Natural killer cell (primary cell): ENCODE results near the gene NCCRP1. TPM values are rescaled to one million over a fixed set of nuclear protein-coding genes. Genes with fewer than 3 reads are reported as not detected.
"Not testable (repeated sequence)": the region's sequence is repeated elsewhere in the genome, so short reads cannot be mapped to it uniquely, and the experiment has no call there.

ENCODE experiments used
- ATAC-seq, 3 donors: fragments of 150-1000 bp in 2 of 3; fragments of 200-7000 bp in 1 of 3; cut with Tn5 transposase; 1 replicate in 1 of 3; 2 replicates in 2 of 3; pipeline ENCODE4 v1.10.0; 2021; ENCODE audit warnings: mild to moderate bottlenecking in 2 of 3, moderate library complexity in 2 of 3
- DNase-seq, 2 donors: peaks; one replicate each; pipeline versions ENCODE4 v3.0.0 to v3.0.0-alpha.2; 2013 to 2021; ENCODE audit warnings: mixed read lengths in 1 of 2
- H3K27ac ChIP-seq: one replicate; pipeline ENCODE4 v1.5.1; 2013; ENCODE audit warnings: mild to moderate bottlenecking, low read length
- H3K27me3 ChIP-seq: one replicate; pipeline ENCODE4 v1.6.1; 2013; ENCODE audit warnings: low read length; ENCODE audit not compliant: control insufficient read depth, insufficient read depth
- H3K36me3 ChIP-seq: one replicate; pipeline ENCODE4 v1.6.1; 2013; ENCODE audit warnings: low read length; ENCODE audit not compliant: control insufficient read depth, insufficient read depth
- H3K4me1 ChIP-seq: one replicate; pipeline ENCODE4 v1.6.1; 2013; ENCODE audit warnings: low read length; ENCODE audit not compliant: control insufficient read depth, insufficient read depth
- H3K4me3 ChIP-seq: one replicate; pipeline ENCODE4 v1.5.1; 2013; ENCODE audit warnings: low read length
- H3K9me3 ChIP-seq: one replicate; pipeline ENCODE4 v1.6.1; 2013; ENCODE audit warnings: low read length; ENCODE audit not compliant: control insufficient read depth, insufficient read depth
- H3K27ac Mint-ChIP-seq, 2 donors: one replicate each; pipeline ENCODE4 v1.8.0; 2022; ENCODE audit warnings: mild to moderate bottlenecking in 2 of 2, mixed read lengths in 2 of 2, moderate library complexity in 1 of 2
- H3K27me3 Mint-ChIP-seq, 2 donors: one replicate each; pipeline ENCODE4 v1.8.0; 2022; ENCODE audit warnings: low read depth in 2 of 2, mixed read lengths in 2 of 2
- H3K36me3 Mint-ChIP-seq: one replicate; pipeline ENCODE4 v1.8.0; 2022; ENCODE audit warnings: mixed read lengths
- H3K4me1 Mint-ChIP-seq, 2 donors: one replicate each; pipeline ENCODE4 v1.8.0; 2022; ENCODE audit warnings: mixed read lengths in 2 of 2
- H3K4me3 Mint-ChIP-seq: one replicate; pipeline ENCODE4 v1.8.0; 2022; ENCODE audit warnings: mild to moderate bottlenecking, moderate library complexity, mixed read lengths
- H3K9me3 Mint-ChIP-seq, 2 donors: one replicate each; pipeline ENCODE4 v1.8.0; 2022; ENCODE audit warnings: mixed read lengths in 2 of 2
- CTCF ChIP-seq: fragments of 200-600 bp; IDR thresholded peaks from one replicate; pipeline ENCODE4 v1.8.0; 2022; ENCODE audit warnings: antibody characterized with exemption
- WGBS: methylation state at CpG from one replicate; pipeline ENCODE4 v1.1.7; 2013; ENCODE audit warnings: missing lambda C conversion rate; ENCODE audit not compliant: insufficient coverage; 5-methylcytosine and 5-hydroxymethylcytosine counted together
- intact Hi-C: fragments of 100-400 bp; cut with micrococcal nuclease; formaldehyde crosslinking; loops from one replicate; pipeline ENCODE4 v1.14.2; 2022
- total RNA-seq, 4 donors: library from RNA; stranded (reverse); fragments of 120-200 nt in 1 of 4; gene quantifications; one replicate each; pipeline versions ENCODE4 v1.2.3 to v1.2.4, GENCODE V29; 2013 to 2022

The NCCRP1 gene
- total RNA-seq, 3 donors from 2014 or later (not counting 1 experiment from before 2014, with no cell fraction given) = not detected

- DNase-seq (no peak), ATAC-seq (no peak)
- no peak for TF ChIP-seq CTCF
- no peaks in the 10 kb centered on the region for H3K9me3 ChIP-seq
- no peaks in the 10 kb centered on the region for H3K36me3 Mint-ChIP-seq
- 92% methylated on average over 7 of the region's 7 CpGs for WGBS
- H3K4me1 ChIP-seq = peaks cover 28% of the 10 kb centered on the region
- no peak overlapping the region for H3K27ac Mint-ChIP-seq
- H3K27ac ChIP-seq = no peak overlapping the region
- peaks cover 19 to 30% of the 10 kb centered on the region in 2 donors for H3K4me1 Mint-ChIP-seq
- H3K36me3 ChIP-seq = no peaks in the 10 kb centered on the region
- H3K4me3 ChIP-seq = no peak overlapping the region
- no peaks in the 10 kb centered on the region for H3K27me3 ChIP-seq
- H3K27me3 Mint-ChIP-seq = no peaks in the 10 kb centered on the region
- H3K9me3 Mint-ChIP-seq = no peaks in the 10 kb centered on the region
- intact Hi-C loops = no loop called here
- H3K4me3 Mint-ChIP-seq = no peak overlapping the region
Measured at GRCh38 chr19:39240421-39240820, 43.7 kb downstream of the NCCRP1 start.

- not testable (repeated sequence) for H3K9me3 Mint-ChIP-seq, H3K4me1 Mint-ChIP-seq
Measured at GRCh38 chr19:39243741-39244140, 47.0 kb downstream of the NCCRP1 start.

GRCh38 chr19:39244410-39245100, 47.8 kb downstream of the NCCRP1 start, which contains the start of gene IFNL3:
Gene IFNL3, minus strand, starts transcription at chr19:39245006. Its CDS starts 39 bp downstream, at chr19:39244967.
- H3K36me3 Mint-ChIP-seq, H3K9me3 ChIP-seq, DNase-seq, H3K4me3 Mint-ChIP-seq, H3K27ac Mint-ChIP-seq, H3K4me1 Mint-ChIP-seq, H3K9me3 Mint-ChIP-seq, H3K4me3 ChIP-seq, ATAC-seq, intact Hi-C loops, H3K36me3 ChIP-seq, H3K27ac ChIP-seq: not testable (repeated sequence)
- peaks cover 14% of the 10 kb centered on the region for H3K4me1 ChIP-seq
- WGBS = 97% methylated on average over 9 of the region's 12 CpGs
- peaks cover 10 to 12% of the 10 kb centered on the region in 2 donors for H3K27me3 Mint-ChIP-seq
- H3K27me3 ChIP-seq = peaks cover 17% of the 10 kb centered on the region

More at GRCh38 chr19:39243741-39244140, 47.0 kb downstream of the NCCRP1 start:
- H3K27ac ChIP-seq, ATAC-seq, H3K4me3 ChIP-seq, H3K36me3 ChIP-seq, DNase-seq, H3K27me3 Mint-ChIP-seq, H3K4me3 Mint-ChIP-seq, H3K27ac Mint-ChIP-seq, H3K36me3 Mint-ChIP-seq, intact Hi-C loops, H3K9me3 ChIP-seq: not testable (repeated sequence)
- peaks cover 14% of the 10 kb centered on the region for H3K4me1 ChIP-seq
- H3K27me3 ChIP-seq = peaks cover 13% of the 10 kb centered on the region
- 90% methylated on average over 12 of the region's 13 CpGs for WGBS

GRCh38 chr19:39245166-39245565, 48.4 kb downstream of the NCCRP1 start:
- H3K27ac Mint-ChIP-seq, H3K4me3 ChIP-seq, intact Hi-C loops, H3K36me3 Mint-ChIP-seq, DNase-seq, H3K4me3 Mint-ChIP-seq, H3K9me3 Mint-ChIP-seq, H3K27ac ChIP-seq, H3K36me3 ChIP-seq, H3K4me1 Mint-ChIP-seq, H3K9me3 ChIP-seq: not testable (repeated sequence)
- H3K27me3 Mint-ChIP-seq = peaks cover 12 to 13% of the 10 kb centered on the region in 2 donors
- ATAC-seq = peak in 2 of 3 donors; percentile 55 to 56
- peaks cover 14% of the 10 kb centered on the region for H3K4me1 ChIP-seq
- no CpG with 5 or more reads among the region's 1 CpG for WGBS
- H3K27me3 ChIP-seq = peaks cover 17% of the 10 kb centered on the region
